ENCODE data around the gene PRKAA1.

DNA sequence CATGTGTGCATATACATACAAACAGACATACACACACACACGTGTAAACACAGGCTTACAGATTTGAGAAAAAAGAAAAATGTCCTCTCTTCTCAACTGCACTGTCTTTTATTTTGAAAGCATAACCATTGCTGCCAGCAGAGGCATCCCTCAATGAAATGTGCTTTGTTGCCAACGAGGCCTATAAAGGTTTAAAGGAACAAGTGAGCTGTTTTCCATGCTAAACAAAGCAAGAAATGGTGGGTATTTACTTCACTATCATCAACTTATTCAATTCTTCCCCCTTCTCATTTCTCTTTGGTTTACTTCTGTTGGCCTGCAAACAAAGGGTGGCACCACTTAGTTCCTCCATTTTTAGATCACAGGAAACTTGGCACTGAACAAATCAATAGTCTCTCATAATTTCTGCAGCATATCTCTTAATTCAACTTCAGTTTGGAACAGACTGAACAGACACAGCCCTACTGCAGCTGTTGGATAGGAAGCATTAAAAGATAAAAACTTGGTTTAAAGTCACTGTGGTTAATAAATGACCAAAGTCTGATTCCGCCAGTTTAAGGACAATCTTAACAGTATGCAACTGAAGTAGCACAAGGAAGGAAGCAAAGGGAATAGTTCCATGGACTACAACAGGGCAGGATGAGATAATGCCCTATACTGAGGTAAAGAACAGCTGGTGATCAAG is 64.2 kb downstream of the PRKAA1 start:
- TF ChIP-seq RCOR1 (IDR thresholded peaks at IDR 0.05; ENCODE audit: insufficient replicate concordance, low read length) (no peak), CEBPB (IDR thresholded peaks at IDR 0.05; ENCODE audit: low read depth, low read length) (no peak), RAD21 (IDR thresholded peaks at IDR 0.05; ENCODE audit: low read length) (no peak), CTCF (conservative IDR thresholded peaks at IDR 0.05; ENCODE audit: low read depth, low read length) (no peak), POLR2A (IDR thresholded peaks at IDR 0.05; ENCODE audit: low read depth, low read length) (no peak), MXI1 (IDR thresholded peaks at IDR 0.05; ENCODE audit: borderline replicate concordance, low read depth, low read length) (no peak), RFX5 (IDR thresholded peaks at IDR 0.05; ENCODE audit: low read depth, low read length) (no peak), USF2 (IDR thresholded peaks at IDR 0.05; ENCODE audit: low read depth, low read length) (no peak), MAFK (IDR thresholded peaks at IDR 0.05; ENCODE audit: low read depth, low read length) (no peak), NFE2L2 (IDR thresholded peaks at IDR 0.05; ENCODE audit: low read depth, low read length) (no peak), FOS (IDR thresholded peaks at IDR 0.05; ENCODE audit: low read depth, low read length) (no peak), BHLHE40 (IDR thresholded peaks at IDR 0.05; ENCODE audit: low read depth, low read length) (no peak), CHD1 (IDR thresholded peaks at IDR 0.05; ENCODE audit: low read depth, low read length) (no peak)
